ENCODE measurements around the gene TRAF3.

Gene TRAF3

GRCh38 chr14:102918438-102918837, 141.2 kb downstream of the TRAF3 start:
- no peak for TF ChIP-seq Cebpa-rat (IDR thresholded peaks at IDR 0.05)
- H3K9ac ChIP-seq = no peak overlapping the region
- H3K4me2 ChIP-seq = no peak overlapping the region
- no peak overlapping the region for H3K4me3 ChIP-seq
- no peak overlapping the region for H3K27ac ChIP-seq
- no peaks in the 10 kb centered on the region; a peak in 1 of 22 replicates for H3K36me3 ChIP-seq
- peaks cover 0 to 38% (median 13%) of the 10 kb centered on the region in 11 experiments; a peak in 14 of 22 replicates for H3K9me3 ChIP-seq (replicated peaks in 1 of 11)
- peaks cover 0 to 30% (median 0%) of the 10 kb centered on the region in 11 experiments; a peak in 7 of 22 replicates for H4K20me1 ChIP-seq
- H3K4me1 ChIP-seq = peaks cover 0 to 39% (median 19%) of the 10 kb centered on the region in 10 experiments; a peak in 16 of 20 replicates
- peaks cover 13 to 20% (median 18%) of the 10 kb centered on the region in 11 experiments for H3K27me3 ChIP-seq

DNA sequence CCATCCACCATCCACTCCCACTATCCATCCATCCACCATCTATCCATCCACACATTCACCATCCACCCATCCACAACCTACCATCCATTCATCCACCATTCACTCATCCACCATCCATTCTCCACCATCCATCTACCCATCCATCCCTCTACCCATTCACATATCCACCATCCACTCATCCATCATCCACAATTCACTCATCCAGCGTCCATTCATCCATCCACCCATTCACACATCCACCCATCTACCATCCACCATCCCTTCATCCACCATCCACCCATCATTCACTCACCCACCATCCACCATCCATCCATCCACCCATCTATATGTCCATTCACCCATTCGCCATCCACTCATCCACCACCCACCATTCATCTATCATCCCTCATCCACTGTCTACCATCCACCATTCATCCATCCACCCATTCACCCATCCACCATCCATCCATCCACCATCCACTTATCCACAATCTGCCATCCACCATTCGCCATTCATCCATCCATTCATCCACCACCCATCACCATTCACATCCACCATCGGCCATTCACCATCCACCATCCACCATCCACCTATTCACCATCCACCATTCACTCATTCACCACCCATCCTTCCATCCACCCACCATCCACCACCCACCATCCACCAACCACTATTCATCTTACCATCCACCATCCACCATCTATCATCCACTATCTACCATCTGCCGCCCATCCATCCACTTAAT, 143.2 kb downstream of the TRAF3 start:
- no peak overlapping the region for H3K9ac ChIP-seq
- no peak overlapping the region for H3K4me3 ChIP-seq
- no peak overlapping the region for H3K4me2 ChIP-seq
- peaks cover 29 to 38% (median 35%) of the 10 kb centered on the region in 11 experiments for H3K27me3 ChIP-seq
- H3K27ac ChIP-seq = no peak overlapping the region
- H3K9me3 ChIP-seq (replicated peaks in 1 of 11) = peaks cover 0 to 38% (median 13%) of the 10 kb centered on the region in 11 experiments; a peak in 14 of 22 replicates
- no peaks in the 10 kb centered on the region for H3K36me3 ChIP-seq
- peaks cover 0 to 27% (median 0%) of the 10 kb centered on the region in 11 experiments; a peak in 2 of 22 replicates for H4K20me1 ChIP-seq
- H3K4me1 ChIP-seq = peaks cover 0 to 25% (median 7%) of the 10 kb centered on the region in 10 experiments; a peak in 10 of 20 replicates
- no peak for TF ChIP-seq Cebpa-rat (IDR thresholded peaks at IDR 0.05)

GRCh38 chr14:102920998-102921304, 143.7 kb downstream of the TRAF3 start:
- no peak for TF ChIP-seq Cebpa-rat (IDR thresholded peaks at IDR 0.05)
- Histone ChIP-seq H3K4me3 (no peak overlapping the region), H3K36me3 (no peaks in the 10 kb centered on the region), H3K27me3 (peaks cover 29 to 38% (median 35%) of the 10 kb centered on the region in 11 experiments), H4K20me1 (peaks cover 0 to 27% (median 0%) of the 10 kb centered on the region in 11 experiments; a peak in 2 of 22 replicates), H3K4me1 (peaks cover 0 to 23% (median 7%) of the 10 kb centered on the region in 10 experiments; a peak in 10 of 20 replicates), H3K9ac (no peak overlapping the region), H3K4me2 (no peak overlapping the region), H3K9me3 (replicated peaks in 1 of 11) (peaks cover 0 to 38% (median 13%) of the 10 kb centered on the region in 11 experiments; a peak in 14 of 22 replicates), H3K27ac (no peak overlapping the region)

GRCh38 chr14:102922490-102923200, 145.4 kb downstream of the TRAF3 start, which contains the start of gene AMN:
Gene AMN (plus strand): TSS chr14:102922663. CDS start chr14:102922689, 26 bp downstream.
- no peak for TF ChIP-seq Cebpa-rat (IDR thresholded peaks at IDR 0.05)
- Histone ChIP-seq H4K20me1 (peaks cover 0 to 16% (median 0%) of the 10 kb centered on the region in 11 experiments; a peak in 1 of 22 replicates), H3K4me3 (no peak within 1 kb of the TSS), H3K9me3 (replicated peaks in 1 of 11) (peaks cover 0 to 38% (median 13%) of the 10 kb centered on the region in 11 experiments; a peak in 14 of 22 replicates), H3K4me2 (no peak within 1 kb of the TSS), H3K27me3 (peaks cover 29 to 38% (median 36%) of the 10 kb centered on the region in 11 experiments), H3K27ac (no peak within 1 kb of the TSS), H3K36me3 (no peaks in the 10 kb centered on the region), H3K4me1 (peaks cover 0 to 19% (median 7%) of the 10 kb centered on the region in 10 experiments; a peak in 17 of 20 replicates), H3K9ac (no peak within 1 kb of the TSS)

- H4K20me1 ChIP-seq = peaks cover 0 to 16% (median 0%) of the 10 kb centered on the region in 11 experiments; a peak in 2 of 22 replicates
- H3K9ac ChIP-seq = no peak overlapping the region
- H3K4me2 ChIP-seq = peak overlapping the region in 2 of 11 experiments; percentile 2 to 7; a peak in 1 of 22 replicates
- H3K27ac ChIP-seq = no peak overlapping the region
- TF ChIP-seq Cebpa-rat (IDR thresholded peaks at IDR 0.05) = no peak
- peaks cover 7 to 21% (median 14%) of the 10 kb centered on the region in 10 experiments; a peak in 19 of 20 replicates for H3K4me1 ChIP-seq
- no peaks in the 10 kb centered on the region for H3K36me3 ChIP-seq
- H3K4me3 ChIP-seq = no peak overlapping the region
- H3K27me3 ChIP-seq = peaks cover 29 to 41% (median 36%) of the 10 kb centered on the region in 11 experiments
- H3K9me3 ChIP-seq (replicated peaks in 1 of 11) = peaks cover 0 to 38% (median 13%) of the 10 kb centered on the region in 11 experiments; a peak in 14 of 22 replicates
Observed at GRCh38 chr14:102923201-102923924, 146.1 kb downstream of the TRAF3 start.

- Histone ChIP-seq H3K9ac (no peak overlapping the region), H3K36me3 (no peaks in the 10 kb centered on the region), H3K9me3 (replicated peaks in 1 of 11) (peaks cover 0 to 38% (median 13%) of the 10 kb centered on the region in 11 experiments; a peak in 14 of 22 replicates), H3K27me3 (peaks cover 33 to 47% (median 41%) of the 10 kb centered on the region in 11 experiments), H3K4me3 (no peak overlapping the region), H4K20me1 (peaks cover 0 to 16% (median 0%) of the 10 kb centered on the region in 11 experiments; a peak in 2 of 22 replicates), H3K27ac (no peak overlapping the region), H3K4me2 (peak overlapping the region in 3 of 11 experiments; percentile 2 to 7 (median 4); a peak in 3 of 22 replicates), H3K4me1 (peaks cover 13 to 27% (median 20%) of the 10 kb centered on the region in 10 experiments)
- no peak for TF ChIP-seq Cebpa-rat (IDR thresholded peaks at IDR 0.05)
Observed at GRCh38 chr14:102923925-102924486, 146.8 kb downstream of the TRAF3 start.

DNA sequence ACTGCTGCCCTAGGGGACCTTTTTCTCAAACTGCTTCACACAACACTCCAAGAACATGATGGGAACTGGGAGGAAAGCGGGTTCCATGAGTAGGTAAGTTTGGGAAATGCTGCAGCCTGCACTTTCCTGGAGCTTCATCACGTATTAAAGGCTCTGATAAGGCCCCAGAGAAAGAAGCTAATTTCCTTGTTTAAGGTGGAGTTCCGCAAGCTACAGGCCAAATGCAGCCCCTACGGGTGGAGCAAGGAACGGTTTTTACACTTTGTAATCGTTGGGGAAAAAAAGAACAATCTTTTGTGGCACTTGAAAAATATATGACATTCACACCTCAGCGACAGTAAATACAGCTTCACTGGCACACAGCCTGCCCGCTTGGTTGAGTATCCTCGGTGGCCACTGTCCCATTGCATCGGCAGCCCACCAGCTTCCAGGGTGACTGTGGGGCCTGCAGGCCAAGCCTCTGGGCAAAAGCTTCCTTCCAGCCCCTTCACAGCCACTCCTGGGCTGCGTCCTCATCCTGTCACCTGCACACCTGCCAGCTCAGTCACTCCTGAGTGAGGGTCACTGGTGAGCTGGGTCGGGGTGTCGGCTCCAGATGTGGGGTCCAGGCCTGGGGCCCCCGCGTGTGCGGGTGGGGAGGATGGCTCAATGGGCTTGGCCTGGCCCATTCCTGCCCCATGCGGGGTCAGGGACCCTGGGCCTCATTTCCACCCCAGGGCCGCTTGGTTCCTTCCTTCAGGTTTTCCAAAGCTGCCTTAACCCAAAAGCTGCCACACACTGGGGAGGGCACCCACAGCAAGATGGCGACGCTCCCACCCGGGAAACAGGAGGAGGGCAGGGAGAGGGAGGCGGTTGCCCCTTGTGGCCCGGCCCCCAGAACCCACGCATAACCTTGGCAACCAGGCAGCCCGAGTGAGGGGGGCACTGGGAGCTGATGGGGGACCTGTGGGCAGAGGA, 147.7 kb downstream of the TRAF3 start:
- Histone ChIP-seq H3K9me3 (replicated peaks in 1 of 11) (peaks cover 0 to 32% (median 13%) of the 10 kb centered on the region in 11 experiments; a peak in 14 of 22 replicates), H3K4me2 (peak overlapping the region in 2 of 11 experiments; percentile 0 to 4; a peak in 1 of 22 replicates), H3K36me3 (no peaks in the 10 kb centered on the region), H3K27me3 (peaks cover 42 to 56% (median 50%) of the 10 kb centered on the region in 11 experiments), H3K4me1 (peaks cover 22 to 36% (median 28%) of the 10 kb centered on the region in 10 experiments), H4K20me1 (peaks cover 0 to 23% (median 7%) of the 10 kb centered on the region in 11 experiments; a peak in 9 of 22 replicates), H3K9ac (no peak overlapping the region), H3K27ac (no peak overlapping the region), H3K4me3 (no peak overlapping the region)
- no peak for TF ChIP-seq Cebpa-rat (IDR thresholded peaks at IDR 0.05)
